Breast epithelium (tissue), 3 donors: Measurements from ENCODE around the gene GNGT1.

Experiments
- POLR2A ChIP-seq: fragments of 450-650 bp; IDR thresholded peaks from one replicate; pipeline ENCODE4 v1.6.1; 2016; ENCODE audit warnings: antibody characterized with exemption, mild to moderate bottlenecking, moderate library complexity
- TF ChIP-seq, protein P1 (sequence below), 3 donors: fragments of 450-650 bp; IDR thresholded peaks; one replicate each; pipeline ENCODE4 v1.5.1; 2016 to 2017; ENCODE audit warnings: antibody characterized with exemption in 3 of 3, mild to moderate bottlenecking in 3 of 3, moderate library complexity in 3 of 3

DNA sequence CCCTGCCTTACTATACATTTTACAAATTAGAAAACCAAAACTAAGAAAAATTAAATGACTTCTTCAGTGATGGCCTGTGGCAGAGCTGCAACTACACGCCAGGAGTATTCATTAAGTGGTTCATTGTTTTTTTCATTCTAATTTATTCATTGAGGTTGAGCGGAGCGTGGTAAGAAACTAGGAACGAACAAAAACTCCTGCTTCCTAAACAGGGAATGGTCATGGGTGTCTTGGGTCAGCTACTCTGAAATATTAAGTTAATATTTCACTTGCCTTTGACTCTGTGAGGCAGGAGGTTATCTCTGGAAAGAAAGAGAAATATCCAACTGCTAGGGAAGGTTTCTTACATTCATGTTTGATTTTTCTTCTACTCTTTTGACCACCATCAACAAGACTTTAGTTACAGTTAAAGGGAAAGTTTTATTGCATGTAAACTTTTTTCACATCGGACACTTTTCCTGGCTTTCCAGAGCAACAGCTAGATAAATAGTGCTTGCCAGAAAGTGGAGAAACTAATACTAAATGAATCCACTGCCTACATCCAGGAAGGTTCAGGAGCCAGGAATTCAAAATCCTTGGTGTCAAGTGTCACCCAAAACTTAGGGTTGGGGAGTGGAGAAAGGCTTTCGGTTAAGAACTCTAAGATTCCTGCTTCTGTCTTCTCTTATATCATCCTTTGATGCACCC lies 14.3 kb downstream of the GNGT1 start:
- TF ChIP-seq, protein P1, sequence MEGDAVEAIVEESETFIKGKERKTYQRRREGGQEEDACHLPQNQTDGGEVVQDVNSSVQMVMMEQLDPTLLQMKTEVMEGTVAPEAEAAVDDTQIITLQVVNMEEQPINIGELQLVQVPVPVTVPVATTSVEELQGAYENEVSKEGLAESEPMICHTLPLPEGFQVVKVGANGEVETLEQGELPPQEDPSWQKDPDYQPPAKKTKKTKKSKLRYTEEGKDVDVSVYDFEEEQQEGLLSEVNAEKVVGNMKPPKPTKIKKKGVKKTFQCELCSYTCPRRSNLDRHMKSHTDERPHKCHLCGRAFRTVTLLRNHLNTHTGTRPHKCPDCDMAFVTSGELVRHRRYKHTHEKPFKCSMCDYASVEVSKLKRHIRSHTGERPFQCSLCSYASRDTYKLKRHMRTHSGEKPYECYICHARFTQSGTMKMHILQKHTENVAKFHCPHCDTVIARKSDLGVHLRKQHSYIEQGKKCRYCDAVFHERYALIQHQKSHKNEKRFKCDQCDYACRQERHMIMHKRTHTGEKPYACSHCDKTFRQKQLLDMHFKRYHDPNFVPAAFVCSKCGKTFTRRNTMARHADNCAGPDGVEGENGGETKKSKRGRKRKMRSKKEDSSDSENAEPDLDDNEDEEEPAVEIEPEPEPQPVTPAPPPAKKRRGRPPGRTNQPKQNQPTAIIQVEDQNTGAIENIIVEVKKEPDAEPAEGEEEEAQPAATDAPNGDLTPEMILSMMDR (IDR thresholded peaks at IDR 0.05): no peak
- no peak for TF ChIP-seq POLR2A
